Measurements from ENCODE around the gene CNTNAP2. TPM values are rescaled to one million over a fixed set of nuclear protein-coding genes. Genes with fewer than 3 reads are reported as not detected.

CNTNAP2 gene
- polyA plus RNA-seq (ENCODE audit: insufficient read length): 6.1 TPM

GRCh38 chr7:146116521-146117222 lies at the start of gene CNTNAP2:
TSS of gene CNTNAP2 (plus strand) at chr7:146116801. CDS start at chr7:146116877, 76 bp downstream.
- peak; percentile 35 for DNase-seq (ENCODE audit: low read depth)

GRCh38 chr7:146067880-146068279 lies 48.7 kb upstream of the CNTNAP2 start:
- DNase-seq (ENCODE audit: low read depth): no peak

GRCh38 chr7:146074195-146074765 lies 42.3 kb upstream of the CNTNAP2 start:
- no peak for DNase-seq (ENCODE audit: low read depth)

- DNase-seq (ENCODE audit: low read depth): no peak
Observed at GRCh38 chr7:146076344-146076743, 40.3 kb upstream of the CNTNAP2 start.

GRCh38 chr7:146084086-146084485 lies 32.5 kb upstream of the CNTNAP2 start:
- DNase-seq (ENCODE audit: low read depth): no peak

GRCh38 chr7:146090023-146090645 lies 26.5 kb upstream of the CNTNAP2 start:
- peak; percentile 4 for DNase-seq (ENCODE audit: low read depth)

- no peak for DNase-seq (ENCODE audit: low read depth)
Observed at GRCh38 chr7:146094356-146094755, 22.2 kb upstream of the CNTNAP2 start.

- DNase-seq (ENCODE audit: low read depth): no peak
Observed at GRCh38 chr7:146096994-146097393, 19.6 kb upstream of the CNTNAP2 start.

- no peak for DNase-seq (ENCODE audit: low read depth)
Observed at GRCh38 chr7:146106319-146106718, 10.3 kb upstream of the CNTNAP2 start.

GRCh38 chr7:146112755-146113154 lies 3.8 kb upstream of the CNTNAP2 start:
- no peak for DNase-seq (ENCODE audit: low read depth)

GRCh38 chr7:146115548-146115850 lies 1.1 kb upstream of the CNTNAP2 start:
- no peak for DNase-seq (ENCODE audit: low read depth)

GRCh38 chr7:146115851-146116520 lies 615 bp upstream of the CNTNAP2 start:
- DNase-seq (ENCODE audit: low read depth): peak; percentile 34

- DNase-seq (ENCODE audit: low read depth): no peak
Observed at GRCh38 chr7:146117576-146117975, 975 bp downstream of the CNTNAP2 start.

GRCh38 chr7:146119002-146119401 lies 2.4 kb downstream of the CNTNAP2 start:
- no peak for DNase-seq (ENCODE audit: low read depth)

- DNase-seq (ENCODE audit: low read depth): no peak
Observed at GRCh38 chr7:146123715-146124114, 7.1 kb downstream of the CNTNAP2 start.

GRCh38 chr7:146126767-146127509 lies 10.3 kb downstream of the CNTNAP2 start:
- DNase-seq (ENCODE audit: low read depth): no peak

- DNase-seq (ENCODE audit: low read depth): no peak
Observed at GRCh38 chr7:146129296-146129695, 12.7 kb downstream of the CNTNAP2 start.

- DNase-seq (ENCODE audit: low read depth): no peak
Observed at GRCh38 chr7:146129997-146130396, 13.4 kb downstream of the CNTNAP2 start.

GRCh38 chr7:146131701-146132100 lies 15.1 kb downstream of the CNTNAP2 start:
- DNase-seq (ENCODE audit: low read depth): no peak

- DNase-seq (ENCODE audit: low read depth): no peak
Observed at GRCh38 chr7:146136357-146136875, 19.8 kb downstream of the CNTNAP2 start.

- DNase-seq (ENCODE audit: low read depth): no peak
Observed at GRCh38 chr7:146138926-146139325, 22.3 kb downstream of the CNTNAP2 start.
